ENCODE results near the gene HIKESHI.

HIKESHI gene

DNA sequence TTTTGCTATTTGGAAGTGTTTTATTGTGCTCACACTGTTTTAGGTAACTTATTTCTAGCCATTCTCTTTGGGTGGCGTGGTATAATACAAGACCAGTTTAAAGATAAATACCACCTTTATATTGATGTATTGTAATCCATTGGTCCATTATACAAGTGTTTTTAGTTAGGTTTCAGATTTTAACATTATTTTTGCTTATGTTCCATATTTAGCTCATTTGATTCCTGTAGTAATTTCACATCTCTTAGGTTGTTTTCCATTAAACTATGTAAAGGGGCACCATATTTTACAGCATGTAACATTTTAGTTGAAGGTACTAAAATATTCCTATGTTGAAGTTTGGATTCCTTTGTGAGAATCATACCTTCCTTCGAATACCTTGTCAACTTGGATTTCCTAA, 37.4 kb upstream of the HIKESHI start:
- no peak overlapping the region for H3K4me3 ChIP-seq (ENCODE audit: low read depth, low read length)
- TF ChIP-seq CTCF (IDR thresholded peaks at IDR 0.05; ENCODE audit: control insufficient read depth, extremely low read depth, insufficient read depth) = no peak
- no peak for DNase-seq (ENCODE audit: low read depth)

GRCh38 chr11:86265194-86265593, 36.8 kb upstream of the HIKESHI start:
- no peak for TF ChIP-seq CTCF (IDR thresholded peaks at IDR 0.05; ENCODE audit: control insufficient read depth, extremely low read depth, insufficient read depth)
- no peak overlapping the region for H3K4me3 ChIP-seq (ENCODE audit: low read depth, low read length)
- DNase-seq (ENCODE audit: low read depth) = no peak

- no peak overlapping the region for H3K4me3 ChIP-seq (ENCODE audit: low read depth, low read length)
- DNase-seq (ENCODE audit: low read depth) = no peak
- no peak for TF ChIP-seq CTCF (IDR thresholded peaks at IDR 0.05; ENCODE audit: control insufficient read depth, extremely low read depth, insufficient read depth)
These were observed 32.4 kb upstream of the HIKESHI start for GRCh38 chr11:86269645-86270044.

- no peak overlapping the region for H3K4me3 ChIP-seq (ENCODE audit: low read depth, low read length)
- DNase-seq (ENCODE audit: low read depth) = no peak
- no peak for TF ChIP-seq CTCF (IDR thresholded peaks at IDR 0.05; ENCODE audit: control insufficient read depth, extremely low read depth, insufficient read depth)
These were observed 27.5 kb upstream of the HIKESHI start for GRCh38 chr11:86274503-86274902.

DNA sequence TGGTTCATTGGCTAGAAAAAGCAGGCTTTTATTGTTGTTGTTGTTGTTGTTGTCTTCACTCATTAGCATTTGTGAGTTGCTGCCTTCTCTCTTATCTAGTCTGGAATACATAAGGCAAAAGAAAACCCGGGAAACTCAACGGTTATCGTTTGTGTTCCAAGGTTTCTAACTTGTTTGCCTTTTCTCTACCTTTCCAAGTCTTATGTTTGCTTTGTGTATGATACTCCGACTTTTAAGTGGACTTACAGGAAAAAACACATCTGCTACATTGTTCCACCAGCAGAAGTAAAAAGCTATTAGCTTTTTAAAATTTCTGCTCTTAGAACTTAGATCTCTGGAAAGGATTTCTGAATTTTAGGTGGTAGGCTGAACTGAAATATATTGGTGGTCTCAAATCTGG, 27.0 kb upstream of the HIKESHI start:
- TF ChIP-seq CTCF (IDR thresholded peaks at IDR 0.05; ENCODE audit: control insufficient read depth, extremely low read depth, insufficient read depth) = no peak
- DNase-seq (ENCODE audit: low read depth) = peak; percentile 59
- H3K4me3 ChIP-seq (ENCODE audit: low read depth, low read length) = no peak overlapping the region

GRCh38 chr11:86275493-86276370, 26.3 kb upstream of the HIKESHI start:
- TF ChIP-seq CTCF (IDR thresholded peaks at IDR 0.05; ENCODE audit: control insufficient read depth, extremely low read depth, insufficient read depth) = 0 out of 2 replicates have a peak, but pooled peaks have one; percentile 11
- H3K4me3 ChIP-seq (ENCODE audit: low read depth, low read length) = no peak overlapping the region
- DNase-seq (ENCODE audit: low read depth) = no peak

DNA sequence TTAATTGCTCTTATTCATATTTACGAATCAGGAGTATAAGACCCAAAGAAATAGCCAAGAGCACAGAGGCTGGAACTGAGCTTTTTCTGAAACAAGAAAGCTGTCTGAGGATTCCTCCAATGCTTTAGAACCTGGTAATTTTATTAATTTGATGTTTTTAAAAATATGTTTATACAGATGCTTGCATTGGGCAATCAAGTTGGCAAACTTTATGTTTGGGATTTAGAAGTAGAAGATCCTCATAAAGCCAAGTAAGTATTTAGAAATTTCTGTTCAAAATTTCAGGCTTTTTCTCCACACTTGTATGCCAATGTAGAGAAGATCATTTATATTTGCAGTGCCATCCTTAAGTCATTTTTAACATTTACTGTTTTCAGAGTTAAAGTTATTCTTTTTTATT, 24.3 kb upstream of the HIKESHI start:
- TF ChIP-seq CTCF (IDR thresholded peaks at IDR 0.05; ENCODE audit: control insufficient read depth, extremely low read depth, insufficient read depth) = no peak
- DNase-seq (ENCODE audit: low read depth) = no peak
- H3K4me3 ChIP-seq (ENCODE audit: low read depth, low read length) = no peak overlapping the region
